GM08714 (cell line): ENCODE data around the gene TAC4.

Source experiments
- H3K4me3 ChIP-seq: fragments of 200-500 bp; sonication (Bioruptor generic); 2 replicates; pipeline ENCODE4 v1.5.1; 2014; ENCODE audit warnings: mild to moderate bottlenecking, low read length, inconsistent platforms
- ZNF274 ChIP-seq: IDR thresholded peaks from 2 replicates; pipeline ENCODE4 v1.6.1; 2012; ENCODE audit warnings: mild to moderate bottlenecking, low read depth, low read length

Gene TAC4

DNA sequence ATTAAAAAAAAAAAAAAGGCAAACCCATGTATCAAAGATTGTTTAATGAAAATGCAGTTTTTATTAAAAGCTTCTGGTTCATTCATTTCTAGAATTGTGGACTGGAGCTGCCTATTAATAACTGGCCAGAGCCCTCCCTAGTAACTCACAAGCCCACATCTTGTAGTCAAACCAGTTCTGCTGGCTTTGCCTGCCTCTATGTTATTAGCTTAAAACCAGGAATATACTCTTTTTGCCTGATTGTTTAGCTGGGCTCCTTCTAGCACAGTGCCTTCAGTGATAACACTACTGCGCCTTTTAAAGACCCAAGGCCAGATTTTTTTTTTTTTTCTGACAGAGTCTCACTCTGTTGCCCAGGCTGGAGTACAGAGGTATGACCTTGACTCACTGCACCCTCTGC lies 26.0 kb downstream of the TAC4 start:
- no peak for TF ChIP-seq ZNF274
- no peak overlapping the region for H3K4me3 ChIP-seq

DNA sequence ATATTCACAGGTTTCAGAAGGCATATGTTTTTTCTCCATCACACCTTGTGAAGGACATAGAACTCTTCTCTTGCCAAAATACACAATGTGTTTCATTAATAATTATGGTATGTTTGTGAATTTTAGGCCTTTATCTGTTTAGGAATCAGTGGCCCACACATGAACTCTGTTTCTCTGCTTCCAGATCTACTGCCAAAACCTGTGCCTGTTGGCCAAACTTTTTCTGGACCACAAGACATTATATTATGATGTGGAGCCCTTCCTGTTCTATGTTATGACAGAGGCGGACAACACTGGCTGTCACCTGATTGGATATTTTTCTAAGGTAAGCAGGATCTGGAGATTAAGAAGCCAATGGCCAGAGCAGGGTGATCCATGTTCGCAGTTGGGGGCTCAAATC lies 26.4 kb downstream of the TAC4 start:
- H3K4me3 ChIP-seq: no peak overlapping the region
- TF ChIP-seq ZNF274: no peak

DNA sequence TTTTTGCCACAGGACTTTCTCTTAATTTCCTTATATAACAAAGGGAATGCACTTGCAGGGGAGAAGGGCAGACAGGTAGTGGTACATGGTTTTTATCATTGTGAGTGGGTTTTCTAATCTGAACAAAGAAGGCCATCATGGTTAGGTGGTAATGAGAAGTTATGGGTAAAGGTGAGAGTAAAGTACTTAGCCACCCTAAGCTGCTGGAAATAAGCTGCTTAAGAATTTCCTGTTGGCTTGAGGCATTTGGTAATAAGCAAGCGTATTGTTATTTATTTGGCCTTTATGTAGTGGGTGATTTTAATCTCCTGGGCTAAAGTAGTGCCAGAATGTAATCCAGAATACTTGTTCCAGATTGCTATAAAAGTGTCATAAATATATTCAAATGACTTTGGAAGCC lies 27.1 kb downstream of the TAC4 start:
- no peak overlapping the region for H3K4me3 ChIP-seq
- TF ChIP-seq ZNF274: no peak

DNA sequence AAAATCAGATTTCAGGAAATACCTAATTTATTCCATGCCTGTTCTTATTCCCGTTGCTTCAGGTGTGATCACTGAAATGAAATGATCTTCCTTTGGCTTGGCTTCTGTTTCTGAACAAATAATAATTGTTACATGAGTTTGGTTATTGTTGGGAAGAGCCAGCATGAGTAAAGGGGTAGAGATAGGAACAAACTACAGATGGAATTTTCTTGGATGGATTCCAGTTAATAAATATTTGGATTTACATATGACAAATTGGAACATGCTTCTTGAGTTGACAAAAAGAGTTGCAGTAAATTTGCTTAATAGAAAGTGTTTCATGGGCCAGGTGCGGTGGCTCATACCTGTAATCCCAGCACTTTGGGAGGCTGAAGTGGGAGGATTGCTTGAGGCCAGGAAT lies 28.2 kb downstream of the TAC4 start:
- no peak for TF ChIP-seq ZNF274
- no peak overlapping the region for H3K4me3 ChIP-seq

DNA sequence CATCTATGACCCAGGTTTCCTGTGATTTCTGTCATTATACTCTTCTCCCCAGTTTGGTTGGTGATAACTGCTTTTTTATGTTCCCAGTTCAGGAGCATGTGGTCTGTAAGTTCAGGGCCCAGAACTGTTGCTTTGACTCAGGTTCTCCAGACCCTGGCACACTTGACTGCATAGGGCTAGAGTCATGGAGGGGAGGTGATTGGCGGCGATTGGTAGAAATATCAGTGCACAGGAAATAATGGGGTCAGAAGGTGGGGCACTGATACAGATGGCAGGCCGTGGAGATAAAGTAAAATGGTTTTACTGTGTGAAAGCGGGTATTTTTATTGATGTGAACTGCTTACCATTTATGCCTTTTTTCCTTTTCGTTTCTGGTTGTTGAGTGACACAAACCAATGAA lies 28.7 kb downstream of the TAC4 start:
- no peak overlapping the region for H3K4me3 ChIP-seq
- TF ChIP-seq ZNF274: no peak

DNA sequence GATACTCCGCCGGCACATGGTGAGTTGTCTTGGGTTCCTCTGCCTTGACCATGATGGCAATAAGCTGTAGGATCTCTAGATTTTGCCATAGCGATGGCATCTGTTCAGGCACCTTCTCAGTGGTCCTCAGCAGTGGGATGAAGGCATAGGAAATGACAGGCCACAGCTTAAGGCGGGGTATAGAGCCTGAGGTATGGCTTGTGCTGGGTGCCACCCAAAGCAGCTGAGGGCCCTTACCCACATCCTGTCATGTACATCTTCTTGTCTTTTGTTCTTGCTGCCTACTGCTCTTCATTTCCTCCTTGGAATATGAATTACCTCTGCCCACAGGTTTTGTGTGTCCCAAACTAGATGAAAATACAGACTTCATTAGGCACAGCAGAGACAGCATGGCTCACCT lies 29.9 kb downstream of the TAC4 start:
- no peak for TF ChIP-seq ZNF274
- H3K4me3 ChIP-seq: no peak overlapping the region

DNA sequence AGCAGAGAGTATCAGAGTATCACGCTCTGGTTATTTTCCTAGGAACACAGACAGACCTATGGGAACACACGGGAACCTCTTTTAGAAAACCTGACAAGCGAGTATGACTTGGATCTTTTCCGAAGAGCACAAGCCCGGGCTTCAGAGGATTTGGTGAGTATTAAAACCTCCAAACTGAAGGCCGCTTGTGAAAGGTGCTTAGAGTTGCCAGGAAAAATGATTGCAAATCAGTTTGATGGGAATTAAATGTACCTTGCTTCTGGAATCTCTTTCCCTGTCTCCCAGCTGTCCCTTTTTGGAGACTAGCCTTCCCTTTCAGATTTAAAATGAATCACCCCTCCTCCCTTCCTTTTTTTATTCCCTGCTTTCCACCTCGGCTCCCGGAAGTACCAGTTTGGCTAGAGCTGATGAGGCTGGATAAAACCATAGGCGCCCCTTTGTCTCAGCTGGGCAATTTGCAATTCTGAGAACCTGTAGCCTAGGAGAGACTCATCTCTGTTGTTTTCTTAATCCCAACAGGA lies 32.0 kb downstream of the TAC4 start:
- no peak for TF ChIP-seq ZNF274
- H3K4me3 ChIP-seq: no peak overlapping the region

DNA sequence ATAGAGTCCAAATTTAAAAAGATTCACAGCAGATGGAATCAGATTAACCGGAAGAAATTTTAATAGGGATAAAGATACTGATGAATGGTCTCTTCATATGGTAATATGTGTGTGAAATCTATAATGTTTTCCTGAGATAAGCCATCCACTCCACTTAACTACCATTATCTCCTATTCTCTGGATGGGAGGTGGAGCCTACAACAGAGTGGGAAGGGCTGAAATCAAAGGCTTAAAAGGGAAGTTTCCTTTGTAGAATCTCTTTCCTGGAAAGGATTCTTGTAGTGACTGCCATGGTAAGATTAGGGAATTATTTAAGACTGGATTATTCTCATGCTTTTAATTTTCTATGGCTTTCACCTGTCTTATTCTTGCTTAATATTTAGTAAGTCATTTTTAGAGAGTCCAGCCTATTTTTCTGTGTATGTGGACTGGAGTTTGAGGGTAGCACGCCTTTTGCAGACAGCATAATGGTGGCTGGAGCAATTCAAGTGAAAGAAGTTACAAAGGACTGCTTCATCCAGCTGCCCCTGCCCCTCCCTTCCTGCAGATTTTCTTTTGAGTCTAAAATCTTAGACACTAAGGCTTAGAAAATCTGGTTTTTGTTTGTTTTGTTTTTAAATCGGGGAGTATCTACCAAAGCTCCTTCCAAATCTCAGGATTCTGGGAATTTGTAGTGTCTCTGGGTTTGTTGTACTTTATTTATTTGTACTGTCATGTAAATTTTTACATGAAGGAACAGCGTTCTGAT lies 32.9 kb downstream of the TAC4 start:
- no peak overlapping the region for H3K4me3 ChIP-seq

DNA sequence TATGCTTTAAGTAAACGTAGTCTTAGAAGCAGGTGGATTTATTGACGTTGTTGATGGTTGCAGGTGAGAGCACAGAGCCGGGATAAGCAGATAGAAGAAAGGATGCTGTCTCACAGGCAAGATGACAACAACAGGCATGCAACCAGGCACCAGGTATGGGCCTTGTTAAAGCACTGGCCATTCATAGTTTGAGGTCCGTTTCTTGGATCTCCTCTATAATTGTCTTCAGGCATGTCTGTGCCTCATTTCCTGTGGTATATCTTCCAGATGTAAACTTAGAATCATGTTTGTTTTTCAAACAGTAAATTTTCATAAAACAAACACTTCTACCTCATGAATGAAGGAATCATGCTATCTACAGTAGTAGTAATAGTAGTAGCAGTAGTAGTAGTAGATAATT lies 38.8 kb downstream of the TAC4 start:
- no peak overlapping the region for H3K4me3 ChIP-seq
- TF ChIP-seq ZNF274: no peak

More for the DNA sequence above, 32.9 kb downstream of the TAC4 start:
- TF ChIP-seq ZNF274: no peak

DNA sequence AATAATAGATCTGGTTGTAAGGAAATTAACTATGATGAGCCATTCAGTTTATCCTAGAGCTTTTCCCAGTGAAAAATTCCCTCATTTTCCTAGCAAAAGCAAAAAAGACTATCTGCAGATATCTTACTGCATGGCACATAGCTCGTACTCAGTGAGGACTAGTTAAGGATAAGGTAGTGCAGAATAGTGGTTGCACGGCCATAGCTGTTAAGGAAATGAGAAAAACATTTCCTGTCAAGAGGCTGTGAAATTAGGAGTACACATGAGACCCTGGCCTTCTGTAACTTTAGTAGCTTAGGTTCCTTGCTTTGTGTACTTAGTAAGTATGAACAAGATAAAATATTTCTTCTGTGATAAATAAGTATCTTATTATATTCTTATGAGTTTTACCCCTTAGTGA lies 49.1 kb downstream of the TAC4 start:
- no peak for TF ChIP-seq ZNF274
- no peak overlapping the region for H3K4me3 ChIP-seq

DNA sequence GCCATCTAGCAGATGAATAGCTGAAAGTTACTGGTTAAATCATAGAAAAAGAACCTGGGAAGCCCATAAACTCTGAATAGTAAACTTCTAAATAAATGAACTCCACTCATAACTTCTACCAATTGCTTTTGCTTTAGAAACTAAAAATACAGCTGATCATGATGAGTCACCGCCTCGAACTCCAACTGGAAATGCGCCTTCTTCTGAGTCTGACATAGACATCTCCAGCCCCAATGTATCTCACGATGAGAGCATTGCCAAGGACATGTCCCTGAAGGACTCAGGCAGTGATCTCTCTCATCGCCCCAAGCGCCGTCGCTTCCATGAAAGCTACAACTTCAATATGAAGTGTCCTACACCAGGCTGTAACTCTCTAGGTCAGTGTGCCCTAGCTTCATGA lies 49.7 kb downstream of the TAC4 start:
- no peak for TF ChIP-seq ZNF274
- no peak overlapping the region for H3K4me3 ChIP-seq

DNA sequence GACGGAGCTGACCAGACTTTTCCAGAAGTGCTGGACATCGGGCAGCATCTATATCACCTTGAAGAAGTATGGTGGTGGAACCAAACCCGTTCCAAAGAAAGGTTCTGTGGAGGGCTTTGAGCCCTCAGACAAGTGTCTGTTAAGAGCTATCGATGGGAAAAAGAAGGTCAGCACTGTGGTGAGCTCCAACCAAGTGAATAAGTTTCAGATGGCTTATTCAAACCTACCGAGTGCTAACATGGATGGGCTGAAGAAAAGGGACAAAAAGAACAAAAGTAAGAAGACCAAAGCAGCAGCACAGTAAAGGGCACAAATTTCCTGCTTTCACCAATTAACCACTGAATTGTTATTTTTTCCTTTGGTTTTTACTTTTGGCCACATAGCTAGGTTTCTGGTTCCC lies 52.5 kb downstream of the TAC4 start:
- TF ChIP-seq ZNF274: no peak
- H3K4me3 ChIP-seq: no peak overlapping the region

DNA sequence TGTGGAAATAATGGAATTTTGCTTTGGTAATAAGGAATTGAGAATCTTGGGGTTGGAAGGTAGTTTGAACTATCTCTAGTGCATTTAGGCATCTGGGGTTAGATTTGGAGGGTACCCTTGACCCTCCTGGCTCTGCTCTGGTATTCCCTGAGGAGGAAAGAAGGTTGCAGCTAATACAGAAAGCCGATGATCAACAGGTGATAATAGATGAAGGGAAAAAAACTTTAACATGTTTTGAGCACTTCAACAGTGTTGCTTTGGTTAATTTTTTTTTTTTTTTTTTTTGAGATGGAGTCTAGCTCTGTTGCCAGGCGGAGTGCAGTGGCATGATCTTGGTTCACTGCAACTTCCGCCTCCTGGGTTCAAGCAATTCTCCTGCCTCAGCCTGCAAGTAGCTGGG lies 54.6 kb downstream of the TAC4 start:
- TF ChIP-seq ZNF274: no peak
- no peak overlapping the region for H3K4me3 ChIP-seq

DNA sequence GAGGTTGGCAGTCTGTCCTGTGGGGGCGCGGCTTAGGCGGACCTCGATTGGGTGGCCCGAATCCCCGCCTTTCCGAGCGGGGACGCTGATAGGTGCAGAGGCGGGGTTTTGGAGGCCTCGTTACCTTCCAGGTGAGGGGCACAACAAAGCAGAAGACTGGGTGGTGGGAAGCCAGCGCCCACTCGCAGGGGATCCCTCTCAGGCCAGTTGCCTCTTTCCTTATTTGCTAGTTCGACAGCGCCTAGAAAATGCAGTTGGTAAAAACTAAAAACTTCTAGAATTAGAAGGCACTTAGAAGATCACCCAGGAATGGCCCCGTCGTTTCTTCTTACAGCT lies 58.7 kb downstream of the TAC4 start:
- no peak for TF ChIP-seq ZNF274
- peak overlapping the region; percentile 78 for H3K4me3 ChIP-seq

DNA sequence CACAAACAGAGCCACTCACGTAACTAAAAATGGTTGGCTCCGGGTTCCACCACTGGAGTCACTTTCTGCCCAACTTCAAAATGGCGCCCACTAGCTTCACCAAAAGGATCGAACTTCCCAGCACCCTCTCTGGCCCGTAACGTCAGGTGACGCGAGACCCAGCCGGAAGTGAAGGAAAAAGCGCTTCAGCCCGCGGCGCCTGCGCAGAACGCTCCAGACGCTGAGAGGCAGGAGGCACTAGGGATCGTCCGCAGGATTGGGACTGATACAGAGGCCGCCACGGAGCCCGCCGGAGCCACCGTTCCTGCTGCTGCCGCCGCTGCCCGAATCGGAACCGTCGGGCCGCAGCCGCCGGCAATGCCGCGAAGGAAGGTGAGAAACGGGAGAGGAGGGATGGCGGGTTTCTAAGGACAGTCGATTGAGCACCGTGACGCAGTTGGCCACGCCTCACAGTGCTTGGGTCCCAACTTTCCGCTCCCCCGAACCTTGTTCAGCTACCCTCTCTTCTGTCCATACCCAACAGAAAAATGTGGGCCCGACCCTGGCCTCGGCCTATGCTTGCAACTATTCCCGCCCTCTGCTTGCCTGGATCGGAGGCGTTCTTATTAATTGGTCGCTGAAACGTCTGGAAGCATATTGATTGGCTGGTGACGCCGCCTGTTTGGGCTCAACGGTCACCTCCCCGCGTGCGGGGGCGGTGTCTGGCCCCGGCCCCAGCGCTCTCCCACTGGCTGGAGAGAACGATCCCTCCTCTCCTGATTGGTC lies 59.2 kb downstream of the TAC4 start, which contains the start of gene KAT7:
Gene KAT7 (plus strand): TSS at position 204 of the 765 bp plus-strand sequence. CDS start 154 bp downstream, at position 358.
- peak within 1 kb of the TSS; percentile 90 for H3K4me3 ChIP-seq
- TF ChIP-seq ZNF274: no peak
